HG03432 (cell line): ENCODE data around the gene SGIP1.

Experiments
- ATAC-seq: cut with Tn5 transposase; IDR thresholded peaks from one replicate; pipeline ENCODE4 v1.9.1; 2021; ENCODE audit warnings: mild to moderate bottlenecking, moderate library complexity; ENCODE audit not compliant: unreplicated experiment

The SGIP1 gene

GRCh38 chr1:66521721-66522365, 12.1 kb upstream of the SGIP1 start:
- no peak for ATAC-seq

- ATAC-seq = no peak
Measured at GRCh38 chr1:66523562-66523961, 10.4 kb upstream of the SGIP1 start.

GRCh38 chr1:66525086-66525485, 8.9 kb upstream of the SGIP1 start:
- ATAC-seq = no peak

GRCh38 chr1:66526036-66526435, 7.9 kb upstream of the SGIP1 start:
- no peak for ATAC-seq

GRCh38 chr1:66526991-66527390, 7.0 kb upstream of the SGIP1 start:
- no peak for ATAC-seq

GRCh38 chr1:66527686-66528085, 6.3 kb upstream of the SGIP1 start:
- ATAC-seq = no peak

- no peak for ATAC-seq
Measured at GRCh38 chr1:66528580-66528979, 5.4 kb upstream of the SGIP1 start.

- no peak for ATAC-seq
Measured at GRCh38 chr1:66532214-66532613, 1.7 kb upstream of the SGIP1 start.

GRCh38 chr1:66532798-66533783, 862 bp upstream of the SGIP1 start:
- no peak for ATAC-seq

- no peak for ATAC-seq
Measured at GRCh38 chr1:66535061-66535460, 1.1 kb downstream of the SGIP1 start.

GRCh38 chr1:66535853-66536252, 1.9 kb downstream of the SGIP1 start:
- no peak for ATAC-seq

- no peak for ATAC-seq
Measured at GRCh38 chr1:66537718-66538117, 3.8 kb downstream of the SGIP1 start.

GRCh38 chr1:66539491-66539890, 5.5 kb downstream of the SGIP1 start:
- ATAC-seq = no peak

- no peak for ATAC-seq
Measured at GRCh38 chr1:66540434-66541032, 6.6 kb downstream of the SGIP1 start.

GRCh38 chr1:66542314-66542713, 8.4 kb downstream of the SGIP1 start:
- no peak for ATAC-seq

- ATAC-seq = no peak
Measured at GRCh38 chr1:66542811-66543767, 9.1 kb downstream of the SGIP1 start.

GRCh38 chr1:66546047-66546810, 12.3 kb downstream of the SGIP1 start:
- no peak for ATAC-seq

- ATAC-seq = no peak
Measured at GRCh38 chr1:66549017-66549416, 15.1 kb downstream of the SGIP1 start.

GRCh38 chr1:66550243-66550642, 16.3 kb downstream of the SGIP1 start:
- ATAC-seq = no peak

GRCh38 chr1:66552287-66552686, 18.3 kb downstream of the SGIP1 start:
- ATAC-seq = no peak
